PFSK-1 (cell line): ENCODE measurements around the gene CD300LB.

Source experiments
- FOXP2 ChIP-seq: optimal IDR thresholded peaks from 2 replicates; pipeline ENCODE3; 2011; ENCODE audit warnings: borderline replicate concordance, control low read depth, inconsistent platforms; ENCODE audit not compliant: insufficient read depth; ENCODE audit errors: extremely low read length, extremely low read depth
- POLR2AphosphoS5 ChIP-seq: IDR thresholded peaks from 2 replicates; pipeline ENCODE4 v1.6.1; 2012; ENCODE audit warnings: low read depth, mild to moderate bottlenecking, control low read depth, low read length, moderate library complexity
- SIN3A ChIP-seq: IDR thresholded peaks from 2 replicates; pipeline ENCODE4 v1.6.1; 2012; ENCODE audit warnings: mild to moderate bottlenecking, low read length, moderate library complexity, borderline replicate concordance; ENCODE audit not compliant: insufficient read depth
- TAF1 ChIP-seq: IDR thresholded peaks from 2 replicates; pipeline ENCODE4 v1.6.1; 2012; ENCODE audit warnings: low read length, control low read depth, borderline replicate concordance; ENCODE audit not compliant: insufficient read depth
- TF ChIP-seq, protein P1 (sequence below), 2 experiments: IDR thresholded peaks; 2 replicates each; pipeline versions ENCODE4 v1.6.1 to v1.8.0; 2011 to 2012; ENCODE audit warnings: low read depth in 2 of 2, low read length in 2 of 2, control low read depth in 1 of 2, inconsistent platforms in 1 of 2, mild to moderate bottlenecking in 1 of 2, moderate library complexity in 1 of 2; ENCODE audit not compliant: insufficient read depth in 1 of 2

CD300LB gene

DNA sequence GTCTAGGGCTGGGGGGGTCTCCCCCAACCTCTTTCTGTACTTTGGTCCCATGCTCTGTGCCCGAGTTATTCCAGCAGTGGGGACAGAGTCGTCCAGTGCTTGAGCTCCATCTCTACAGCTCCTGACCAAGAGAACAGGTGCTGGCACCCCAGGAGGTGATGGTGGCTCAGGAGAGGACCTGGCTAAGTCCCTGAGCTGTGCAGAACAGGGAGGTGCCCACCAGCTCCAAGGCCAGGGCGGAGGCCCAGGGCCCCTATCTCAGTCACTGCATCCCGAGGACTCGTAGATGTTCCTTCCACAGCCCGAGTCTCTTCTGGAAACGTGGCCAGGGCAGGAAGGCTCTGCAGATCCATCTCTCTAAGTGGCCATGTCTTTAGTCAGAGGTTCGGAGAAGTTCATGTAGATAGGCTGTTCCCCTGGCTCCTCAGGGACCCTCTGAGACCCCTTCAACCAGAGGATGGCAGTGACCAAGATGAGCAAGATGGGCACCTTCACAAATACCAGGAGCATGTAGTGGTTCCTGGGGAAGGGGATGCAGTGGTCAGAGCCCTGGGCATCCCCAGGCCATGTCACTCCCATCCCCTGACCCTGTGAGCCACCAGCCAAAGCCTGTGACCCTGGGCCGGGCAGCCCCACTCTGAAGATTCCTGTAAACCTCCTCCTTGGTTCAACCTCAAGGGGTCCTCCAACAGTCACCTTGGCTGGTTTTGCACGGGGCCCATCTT, 8.7 kb downstream of the CD300LB start:
- TF ChIP-seq SIN3A (no peak), POLR2AphosphoS5 (no peak), TAF1 (no peak), FOXP2 (no peak)
- TF ChIP-seq, protein P1, sequence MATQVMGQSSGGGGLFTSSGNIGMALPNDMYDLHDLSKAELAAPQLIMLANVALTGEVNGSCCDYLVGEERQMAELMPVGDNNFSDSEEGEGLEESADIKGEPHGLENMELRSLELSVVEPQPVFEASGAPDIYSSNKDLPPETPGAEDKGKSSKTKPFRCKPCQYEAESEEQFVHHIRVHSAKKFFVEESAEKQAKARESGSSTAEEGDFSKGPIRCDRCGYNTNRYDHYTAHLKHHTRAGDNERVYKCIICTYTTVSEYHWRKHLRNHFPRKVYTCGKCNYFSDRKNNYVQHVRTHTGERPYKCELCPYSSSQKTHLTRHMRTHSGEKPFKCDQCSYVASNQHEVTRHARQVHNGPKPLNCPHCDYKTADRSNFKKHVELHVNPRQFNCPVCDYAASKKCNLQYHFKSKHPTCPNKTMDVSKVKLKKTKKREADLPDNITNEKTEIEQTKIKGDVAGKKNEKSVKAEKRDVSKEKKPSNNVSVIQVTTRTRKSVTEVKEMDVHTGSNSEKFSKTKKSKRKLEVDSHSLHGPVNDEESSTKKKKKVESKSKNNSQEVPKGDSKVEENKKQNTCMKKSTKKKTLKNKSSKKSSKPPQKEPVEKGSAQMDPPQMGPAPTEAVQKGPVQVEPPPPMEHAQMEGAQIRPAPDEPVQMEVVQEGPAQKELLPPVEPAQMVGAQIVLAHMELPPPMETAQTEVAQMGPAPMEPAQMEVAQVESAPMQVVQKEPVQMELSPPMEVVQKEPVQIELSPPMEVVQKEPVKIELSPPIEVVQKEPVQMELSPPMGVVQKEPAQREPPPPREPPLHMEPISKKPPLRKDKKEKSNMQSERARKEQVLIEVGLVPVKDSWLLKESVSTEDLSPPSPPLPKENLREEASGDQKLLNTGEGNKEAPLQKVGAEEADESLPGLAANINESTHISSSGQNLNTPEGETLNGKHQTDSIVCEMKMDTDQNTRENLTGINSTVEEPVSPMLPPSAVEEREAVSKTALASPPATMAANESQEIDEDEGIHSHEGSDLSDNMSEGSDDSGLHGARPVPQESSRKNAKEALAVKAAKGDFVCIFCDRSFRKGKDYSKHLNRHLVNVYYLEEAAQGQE (IDR thresholded peaks at IDR 0.05; ENCODE audit: insufficient read depth in 1 of 2, low read depth in 2 of 2, low read length in 2 of 2): no peak

DNA sequence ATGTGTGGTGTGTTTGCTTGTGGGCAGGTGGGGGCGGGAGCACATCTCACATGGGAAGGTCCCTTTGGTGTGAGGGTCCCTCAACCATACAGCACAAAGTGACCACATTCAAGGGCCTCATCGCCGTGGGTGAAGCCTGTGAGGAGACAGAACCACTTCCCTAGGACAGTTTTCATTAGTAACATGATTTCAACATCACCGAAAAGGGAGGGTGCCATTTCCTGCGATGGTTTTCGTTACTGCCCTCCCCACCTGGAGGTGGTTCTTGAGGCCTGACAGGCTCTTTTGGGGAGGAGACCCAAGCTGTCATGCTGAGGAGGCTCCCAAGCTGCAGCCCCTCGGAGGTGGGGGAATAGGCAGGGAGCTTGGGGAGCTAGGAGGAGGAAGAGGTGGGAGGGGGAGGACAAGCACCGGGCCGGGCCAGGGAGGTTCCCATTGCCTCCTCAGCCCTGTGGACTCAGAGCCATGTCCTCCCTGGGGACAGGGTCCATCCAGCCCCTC, 9.5 kb downstream of the CD300LB start:
- TF ChIP-seq POLR2AphosphoS5 (no peak), FOXP2 (no peak), SIN3A (no peak), TAF1 (no peak)
- TF ChIP-seq, protein P1 (IDR thresholded peaks at IDR 0.05; ENCODE audit: insufficient read depth in 1 of 2, low read depth in 2 of 2, low read length in 2 of 2): no peak

DNA sequence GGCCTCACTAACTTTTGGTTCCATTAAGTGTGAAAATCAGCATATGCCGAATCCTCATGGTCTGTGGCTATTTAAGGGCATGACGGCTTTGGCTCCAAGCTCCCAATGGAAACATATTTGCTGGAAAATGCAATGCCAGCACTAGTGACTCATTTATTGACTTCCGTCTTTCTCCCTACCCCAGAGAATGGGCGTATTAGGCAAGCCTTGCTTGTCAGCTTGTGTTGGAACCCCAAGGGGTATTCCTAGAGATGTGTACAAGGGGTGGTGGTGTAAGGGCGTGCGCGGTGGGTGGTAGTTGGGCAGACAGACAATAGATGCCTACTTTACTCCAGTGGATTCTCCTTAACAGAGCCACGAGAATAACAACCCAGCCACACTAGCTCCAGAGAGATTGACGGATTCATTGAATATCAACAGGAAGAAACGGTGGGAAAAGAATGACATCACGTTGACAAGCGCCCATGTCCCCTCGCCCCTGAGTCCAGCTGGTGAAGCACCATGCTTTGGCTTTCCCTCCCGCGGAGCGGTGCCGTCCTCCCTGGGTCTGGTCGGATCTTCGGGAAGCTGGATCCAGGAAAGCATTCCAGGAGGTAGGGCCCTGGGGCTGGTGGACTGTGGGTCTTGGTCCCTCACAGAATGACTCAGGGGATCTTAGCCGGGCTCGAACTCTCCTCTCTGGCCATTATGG, 10.3 kb downstream of the CD300LB start:
- TF ChIP-seq TAF1: no peak
- no peak for TF ChIP-seq SIN3A

DNA sequence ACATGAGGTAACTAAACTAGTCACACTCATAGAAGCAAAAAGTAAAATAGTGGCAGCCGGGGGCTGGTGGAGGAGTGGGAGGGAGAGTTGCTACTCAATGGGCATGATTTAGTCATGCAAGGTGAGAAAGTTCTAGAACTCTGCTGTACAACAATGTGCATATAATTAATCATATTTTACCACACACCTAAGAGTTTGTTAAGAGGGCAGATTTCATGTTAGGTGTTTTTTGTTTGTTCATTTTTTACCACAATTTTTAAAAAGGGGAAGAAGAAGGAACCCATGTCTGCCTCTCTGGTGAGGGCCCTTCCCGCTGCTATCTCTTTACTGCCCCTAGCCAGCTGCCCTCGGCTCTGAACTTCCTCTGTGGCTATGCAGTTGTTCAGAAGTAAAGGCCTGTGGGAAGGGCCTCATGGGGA, 11.2 kb downstream of the CD300LB start:
- TF ChIP-seq SIN3A: no peak

DNA sequence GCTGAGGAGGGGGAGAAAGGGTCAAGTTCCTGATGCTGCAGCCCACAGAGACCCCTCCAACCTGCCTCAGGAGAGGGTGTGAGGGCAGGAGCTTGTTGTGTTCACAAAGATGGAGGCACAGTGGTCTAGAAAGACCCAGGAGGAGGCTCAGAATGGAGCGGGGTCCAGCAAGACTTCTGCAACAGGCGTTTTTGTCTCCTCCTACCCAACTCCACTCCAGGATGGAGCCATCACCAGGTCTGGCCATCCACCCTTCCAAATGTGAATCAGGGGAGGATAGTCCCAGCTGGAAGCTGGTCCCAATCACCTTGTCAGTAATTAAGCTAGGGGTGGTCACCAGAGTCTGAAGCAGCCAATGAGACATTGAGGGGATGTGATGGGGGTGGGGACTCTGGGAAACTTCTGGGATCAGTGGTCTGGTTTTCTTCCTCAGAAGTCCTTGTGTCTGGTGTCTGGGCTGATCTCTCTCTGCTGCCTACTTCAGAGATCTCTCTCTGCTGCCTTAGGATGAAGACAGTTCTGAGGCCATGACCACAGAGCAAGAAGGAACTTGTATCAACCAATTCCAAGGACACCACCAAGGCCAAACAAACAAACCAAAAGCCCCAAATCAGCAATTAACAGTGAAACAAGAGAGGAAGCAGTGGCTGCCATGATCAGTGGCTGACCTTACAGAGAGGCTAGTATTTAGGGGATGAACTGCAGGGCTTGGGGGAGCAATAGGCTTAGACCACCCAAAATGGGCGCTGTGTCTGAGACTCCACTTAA, 14.5 kb downstream of the CD300LB start:
- no peak for TF ChIP-seq TAF1
- no peak for TF ChIP-seq POLR2AphosphoS5
- TF ChIP-seq SIN3A: no peak
- TF ChIP-seq FOXP2: no peak
- TF ChIP-seq, protein P1 (IDR thresholded peaks at IDR 0.05; ENCODE audit: insufficient read depth in 1 of 2, low read depth in 2 of 2, low read length in 2 of 2): no peak

DNA sequence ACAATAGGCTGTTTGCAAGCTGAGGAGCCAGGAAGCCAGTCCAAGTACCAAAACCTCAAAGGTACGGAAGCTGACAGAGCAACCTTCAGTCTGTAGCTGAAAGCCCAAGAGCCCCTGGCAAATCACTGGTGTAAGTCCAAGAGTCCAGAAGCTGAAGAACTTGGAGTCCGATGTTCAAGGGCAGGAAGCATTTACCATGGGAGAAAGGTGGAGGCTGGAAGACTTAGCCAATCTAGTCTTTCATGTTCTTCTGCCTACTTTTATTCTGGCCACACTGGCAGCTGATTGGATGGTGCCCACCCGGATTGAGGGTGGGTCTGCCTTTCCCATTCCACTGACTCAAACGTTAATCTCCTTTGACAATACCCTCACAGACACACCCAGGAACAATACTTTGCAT, 15.3 kb downstream of the CD300LB start:
- TF ChIP-seq SIN3A: no peak
- no peak for TF ChIP-seq FOXP2
- no peak for TF ChIP-seq TAF1
- TF ChIP-seq, protein P1 (IDR thresholded peaks at IDR 0.05; ENCODE audit: insufficient read depth in 1 of 2, low read depth in 2 of 2, low read length in 2 of 2): no peak
- TF ChIP-seq POLR2AphosphoS5: no peak
